OCI-LY3 (cell line): ENCODE results near the gene SPATA21.

Experiments used
- EZH2phosphoT487 ChIP-seq: fragments of 200-600 bp; shearing (Covaris generic); IDR thresholded peaks from 2 replicates; pipeline ENCODE4 v1.6.1; 2018; ENCODE audit warnings: antibody characterized with exemption, mixed run types, low read depth
- TF ChIP-seq, protein P1 (sequence below): fragments of 200-600, 300-600 bp; sonication (generic); IDR thresholded peaks from 2 replicates; pipeline ENCODE4 v1.5.1; 2014; ENCODE audit warnings: antibody characterized with exemption, low read length, low read depth

DNA sequence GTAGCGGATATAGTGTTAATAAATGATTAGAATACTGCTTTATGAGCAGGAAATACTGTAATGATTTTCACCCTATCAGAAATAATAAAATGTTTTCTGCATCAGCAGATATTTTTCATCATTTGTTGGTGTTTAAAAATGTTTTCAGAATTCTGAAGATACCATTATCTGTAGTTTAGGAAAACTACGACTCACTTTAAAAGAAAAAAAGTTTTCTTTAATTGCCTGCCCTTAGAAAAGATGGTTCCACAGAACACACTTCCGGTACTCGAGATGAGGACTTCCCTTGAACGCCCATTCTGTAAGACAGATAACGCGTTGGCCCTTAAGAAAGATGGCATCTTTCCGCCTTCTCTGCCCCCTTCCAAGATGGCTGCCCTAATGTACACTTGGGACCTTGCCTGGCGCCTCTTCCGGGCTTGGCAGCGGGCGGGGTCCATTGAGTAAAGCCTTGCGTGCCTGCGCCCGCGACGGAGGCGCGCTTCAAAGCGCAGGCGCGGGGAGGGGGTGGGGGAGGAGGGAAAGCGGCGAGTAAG is 70.4 kb downstream of the SPATA21 start, which contains the start of gene SZRD1:
- TF ChIP-seq, protein P1, sequence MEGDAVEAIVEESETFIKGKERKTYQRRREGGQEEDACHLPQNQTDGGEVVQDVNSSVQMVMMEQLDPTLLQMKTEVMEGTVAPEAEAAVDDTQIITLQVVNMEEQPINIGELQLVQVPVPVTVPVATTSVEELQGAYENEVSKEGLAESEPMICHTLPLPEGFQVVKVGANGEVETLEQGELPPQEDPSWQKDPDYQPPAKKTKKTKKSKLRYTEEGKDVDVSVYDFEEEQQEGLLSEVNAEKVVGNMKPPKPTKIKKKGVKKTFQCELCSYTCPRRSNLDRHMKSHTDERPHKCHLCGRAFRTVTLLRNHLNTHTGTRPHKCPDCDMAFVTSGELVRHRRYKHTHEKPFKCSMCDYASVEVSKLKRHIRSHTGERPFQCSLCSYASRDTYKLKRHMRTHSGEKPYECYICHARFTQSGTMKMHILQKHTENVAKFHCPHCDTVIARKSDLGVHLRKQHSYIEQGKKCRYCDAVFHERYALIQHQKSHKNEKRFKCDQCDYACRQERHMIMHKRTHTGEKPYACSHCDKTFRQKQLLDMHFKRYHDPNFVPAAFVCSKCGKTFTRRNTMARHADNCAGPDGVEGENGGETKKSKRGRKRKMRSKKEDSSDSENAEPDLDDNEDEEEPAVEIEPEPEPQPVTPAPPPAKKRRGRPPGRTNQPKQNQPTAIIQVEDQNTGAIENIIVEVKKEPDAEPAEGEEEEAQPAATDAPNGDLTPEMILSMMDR = no peak
- no peak for TF ChIP-seq EZH2phosphoT487
